G401 (cell line): ENCODE measurements around the gene TMEM132D. TPM values are rescaled to one million over a fixed set of nuclear protein-coding genes. Genes with fewer than 3 reads are reported as not detected.

Source experiments
- DNase-seq: peaks from one replicate; pipeline ENCODE4 v3.0.0-alpha.2; 2015; ENCODE audit warnings: low spot score
- in situ Hi-C: cut with HindIII; loops from 2 replicates; pipeline ENCODE4 v1.10.0; 2016; ENCODE audit warnings: low sequenced_read_pairs, mixed read lengths
- total RNA-seq: library from RNA; depleted of rRNA; stranded (reverse); fragments of >200 nt; shearing (Covaris generic); gene quantifications from 2 replicates; pipeline ENCODE4 v1.2.3, GENCODE V29; 2014

The TMEM132D gene
- total RNA-seq, 1 experiment from 2014 or later: not detected

DNA sequence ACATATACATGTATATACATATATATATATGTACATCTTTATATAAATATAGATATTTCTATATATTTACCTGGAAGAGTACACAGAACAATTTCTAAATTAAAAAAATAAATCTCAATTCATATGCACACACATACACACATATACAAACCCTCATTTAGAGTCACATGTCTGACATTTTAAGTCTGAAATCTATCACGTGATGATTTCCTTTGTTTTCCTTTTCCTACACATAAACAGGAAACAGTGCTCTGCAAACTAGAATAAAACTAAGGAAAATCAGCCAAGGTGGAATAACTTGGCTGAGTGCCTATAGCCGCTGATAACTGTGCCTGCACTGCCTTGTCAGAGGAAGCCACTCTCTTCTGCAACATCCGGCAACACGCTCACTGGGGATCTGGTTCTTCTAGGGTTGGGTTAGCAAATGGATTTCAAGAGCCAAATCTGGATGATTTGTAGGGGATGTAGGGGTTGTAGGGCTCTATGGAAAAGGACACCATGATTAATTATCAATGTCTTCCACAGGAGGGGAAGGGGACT, 480.7 kb downstream of the TMEM132D start:
- in situ Hi-C loops: no loop called here
- DNase-seq: no peak

DNA sequence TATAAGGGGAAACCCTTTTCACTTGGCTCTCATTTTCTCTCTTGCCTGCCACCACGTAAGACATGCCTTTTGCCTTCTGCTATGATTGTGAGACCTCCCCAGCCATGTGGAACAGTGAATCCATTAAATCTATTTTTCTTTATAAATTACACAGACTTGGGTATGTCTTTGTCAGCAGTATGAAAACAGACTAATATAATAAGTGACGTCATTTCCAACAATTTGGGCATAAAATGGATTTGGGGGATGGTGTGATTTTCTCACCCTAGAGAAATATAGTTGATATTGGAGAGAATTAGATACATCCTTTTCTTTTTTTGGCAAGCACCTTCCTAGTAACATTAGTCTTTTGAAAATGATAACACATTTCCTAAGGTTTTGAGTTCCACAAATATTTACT, 490.5 kb downstream of the TMEM132D start:
- DNase-seq: no peak
- in situ Hi-C loops: no loop called here

DNA sequence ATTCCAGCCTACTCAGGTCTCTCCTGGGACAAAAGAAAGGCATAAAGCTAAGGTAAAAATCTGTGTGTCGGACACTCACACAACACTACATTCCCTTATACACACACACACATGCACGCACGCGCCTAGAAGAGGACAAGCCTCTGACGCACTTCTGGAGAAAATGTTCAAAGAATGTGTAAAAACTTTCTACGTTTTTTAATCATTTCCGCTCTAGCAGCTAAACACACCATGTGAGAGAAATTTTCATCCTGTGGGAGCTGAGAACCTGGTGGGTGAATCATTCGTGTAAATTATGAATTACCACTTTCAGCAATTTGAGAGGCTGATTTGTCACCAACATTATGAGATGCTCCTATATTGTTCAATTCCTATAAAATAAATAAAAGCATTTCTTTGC, 494.5 kb downstream of the TMEM132D start:
- in situ Hi-C loops: no loop called here
- DNase-seq: no peak

DNA sequence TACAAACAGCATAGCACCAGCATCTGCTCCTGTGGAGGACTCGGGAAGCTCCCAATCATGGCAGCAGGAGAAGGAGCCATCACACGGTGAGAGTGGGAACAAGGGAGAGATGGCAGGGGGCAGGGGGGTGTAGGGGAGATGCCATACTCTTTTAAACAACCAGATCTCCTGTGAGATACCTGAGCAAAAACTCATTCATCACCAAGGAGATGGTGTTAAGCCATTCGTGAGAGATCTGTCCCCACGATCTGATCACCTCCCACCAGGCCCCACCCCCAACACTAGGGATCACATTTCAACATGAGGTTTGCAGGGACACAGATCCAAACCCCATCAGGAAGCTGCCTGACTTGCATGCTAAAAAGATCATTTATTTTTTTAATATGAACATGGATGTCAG, 499.3 kb downstream of the TMEM132D start:
- in situ Hi-C loops: no loop called here
- DNase-seq: no peak

DNA sequence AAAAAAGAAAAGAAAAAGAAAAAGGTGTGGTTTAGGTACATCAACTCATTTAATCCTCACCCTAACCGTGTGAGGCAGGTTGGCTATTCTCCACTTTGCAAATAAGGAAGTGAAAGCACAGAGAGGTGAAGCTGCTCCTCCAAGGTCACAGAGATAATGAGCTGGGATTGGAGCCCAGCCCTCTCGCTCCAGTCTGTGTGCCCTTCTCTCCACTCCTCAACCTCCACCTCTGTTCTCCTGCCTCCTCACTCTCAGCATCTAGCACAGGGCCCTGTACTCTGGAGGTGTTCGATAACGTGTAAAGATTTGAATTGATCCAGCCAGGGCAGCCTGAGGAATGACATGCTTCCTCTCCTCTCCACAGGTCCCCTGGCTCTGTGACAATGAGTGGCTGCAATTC, 502.3 kb downstream of the TMEM132D start:
- in situ Hi-C loops: no loop called here

DNA sequence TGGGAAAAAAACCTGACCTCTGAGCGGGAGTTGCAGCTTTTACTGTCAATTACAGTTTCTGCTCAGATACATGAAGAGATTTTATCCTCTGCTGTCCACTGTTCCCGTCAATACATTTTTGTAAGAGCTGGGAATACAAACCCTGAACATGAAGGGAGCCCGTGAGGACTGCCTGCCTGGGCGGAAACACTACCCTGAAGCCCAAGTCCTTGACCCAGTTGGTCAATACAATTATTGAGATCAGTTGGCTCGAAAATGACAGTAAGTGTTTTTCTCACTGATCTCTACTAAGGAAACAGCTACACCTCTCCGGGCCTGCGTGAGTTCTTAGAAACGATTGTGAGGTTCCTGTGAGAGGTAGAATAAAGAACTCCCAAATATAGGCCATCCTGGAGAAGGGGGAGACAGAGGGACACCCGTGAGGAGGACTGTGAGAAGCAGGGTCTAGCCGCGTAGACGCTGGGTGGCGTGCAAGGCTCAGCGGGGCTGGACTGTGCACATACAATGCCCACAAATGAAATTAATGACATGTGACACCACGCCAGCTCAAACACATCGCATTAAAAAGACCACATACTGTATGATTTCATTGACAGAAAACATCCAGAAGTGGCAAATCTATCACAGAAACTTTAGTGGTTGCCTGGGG, 509.5 kb downstream of the TMEM132D start:
- in situ Hi-C loops: no loop called here
- DNase-seq: no peak

More for the DNA sequence above, 502.3 kb downstream of the TMEM132D start:
- DNase-seq: no peak

DNA sequence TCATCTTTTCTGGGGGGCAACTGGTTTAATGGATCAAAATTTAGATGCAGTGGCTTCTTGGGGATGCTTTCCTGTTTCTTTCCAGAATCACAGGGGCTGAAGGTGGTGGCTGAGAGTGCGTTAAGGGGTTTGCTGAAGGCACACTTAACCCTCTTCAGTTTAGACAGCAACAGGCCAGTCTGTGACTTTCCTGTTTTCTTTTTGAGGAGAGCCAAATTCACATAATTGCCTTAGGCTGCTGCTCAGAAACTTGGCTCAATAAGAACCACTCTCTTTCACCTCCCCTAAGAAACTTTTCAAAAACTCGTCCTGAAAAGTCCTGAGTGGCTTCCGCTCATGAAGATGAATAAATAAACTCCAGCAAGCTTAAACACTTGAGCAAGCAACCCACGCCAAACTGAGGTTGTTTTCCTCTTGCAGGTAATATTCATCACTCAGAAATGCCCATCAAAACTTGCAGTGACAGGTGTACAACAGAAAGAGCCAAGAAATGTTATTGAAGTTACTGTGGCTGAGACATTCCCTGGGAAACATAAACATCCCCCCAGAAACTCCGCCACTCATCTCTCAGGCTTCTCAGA, 510.4 kb downstream of the TMEM132D start:
- in situ Hi-C loops: no loop called here
- peak; percentile 3 for DNase-seq

DNA sequence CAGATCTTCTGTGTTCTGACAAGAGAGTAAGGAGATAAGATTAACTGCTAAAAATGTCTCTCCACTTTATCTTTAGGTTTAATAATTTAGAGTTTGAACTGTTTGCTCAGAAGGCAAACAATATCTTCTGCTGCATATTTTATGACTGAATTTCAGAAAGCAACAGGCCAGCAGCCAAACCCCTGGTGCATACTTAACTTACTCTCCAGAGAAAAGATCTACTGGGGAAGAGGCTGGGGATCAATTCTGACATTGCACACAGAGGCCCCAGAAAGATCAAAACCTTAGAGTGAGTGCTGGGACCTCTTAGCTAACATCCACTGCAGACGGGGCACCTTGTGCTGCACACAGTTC, 518.2 kb downstream of the TMEM132D start:
- DNase-seq: no peak
- in situ Hi-C loops: no loop called here

DNA sequence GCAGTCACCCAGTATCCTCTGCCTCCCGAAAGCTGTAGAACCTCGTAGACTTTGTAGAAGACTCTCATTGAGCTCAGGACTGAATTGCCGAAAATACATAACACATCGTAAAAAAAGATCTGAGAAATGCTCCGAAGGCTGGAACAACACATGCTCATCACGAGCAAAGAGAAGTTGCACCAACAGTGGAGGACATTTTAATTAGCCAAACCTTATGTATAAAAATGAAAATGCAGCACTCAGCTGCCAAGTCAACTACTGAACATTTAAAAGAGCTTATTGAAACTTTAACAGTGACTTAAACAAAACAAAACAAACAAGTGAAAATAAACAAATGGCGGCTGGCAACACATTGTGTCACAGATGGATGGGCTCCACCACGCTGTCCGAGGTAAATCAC, 519.9 kb downstream of the TMEM132D start:
- in situ Hi-C loops: no loop called here
- DNase-seq: no peak

DNA sequence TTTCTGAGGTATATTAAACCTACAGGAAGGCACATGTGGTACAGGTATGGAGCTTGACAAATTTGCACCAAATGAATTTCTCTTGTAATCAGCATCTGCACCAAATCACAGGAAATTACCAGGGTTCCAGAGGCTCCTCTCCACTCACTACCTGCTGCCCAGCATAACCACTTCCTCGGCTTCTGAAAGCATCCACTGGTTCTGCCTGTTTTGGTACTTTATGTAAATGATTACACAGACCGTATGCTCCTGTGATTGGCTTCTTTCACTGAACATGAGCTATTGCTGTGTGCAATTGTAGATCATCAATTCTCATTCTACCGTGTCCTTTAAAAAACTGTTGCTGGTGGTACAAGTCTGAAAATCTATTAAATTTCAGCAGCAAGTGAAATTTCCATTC, 522.1 kb downstream of the TMEM132D start:
- in situ Hi-C loops: no loop called here
- DNase-seq: no peak

DNA sequence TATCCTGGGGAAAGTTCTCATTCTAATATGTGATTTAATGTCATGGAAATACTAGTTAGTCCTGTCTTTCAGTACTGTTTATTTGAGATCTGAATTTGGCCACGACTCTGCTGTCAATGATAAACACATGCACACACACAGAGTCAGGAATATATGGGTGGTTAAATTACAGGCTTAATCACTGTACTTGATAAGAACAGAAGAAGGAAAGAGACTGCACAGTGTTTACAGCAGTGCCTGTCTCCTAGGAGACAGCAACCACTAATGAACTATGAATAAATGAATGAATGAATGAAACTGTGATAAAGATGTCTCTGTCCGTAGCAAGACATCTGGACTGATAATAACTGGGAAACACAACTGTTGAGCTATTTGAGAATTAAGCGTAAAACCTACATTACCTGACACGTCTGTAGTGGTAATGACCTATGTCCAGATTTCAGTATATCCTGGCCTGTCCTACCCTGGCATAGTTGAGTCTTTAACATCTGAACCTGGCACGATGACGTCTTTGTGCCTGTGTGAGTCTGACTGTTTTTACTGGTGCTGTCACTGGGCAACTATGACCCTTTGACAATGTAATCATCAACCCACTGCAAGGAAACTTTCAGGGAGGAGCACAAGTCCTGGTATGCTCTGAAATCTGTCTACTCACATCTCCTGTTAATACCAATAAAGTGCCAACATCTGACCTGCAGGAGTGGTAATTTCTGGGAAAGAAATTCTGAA, 524.6 kb downstream of the TMEM132D start:
- in situ Hi-C loops: no loop called here
- DNase-seq: no peak

DNA sequence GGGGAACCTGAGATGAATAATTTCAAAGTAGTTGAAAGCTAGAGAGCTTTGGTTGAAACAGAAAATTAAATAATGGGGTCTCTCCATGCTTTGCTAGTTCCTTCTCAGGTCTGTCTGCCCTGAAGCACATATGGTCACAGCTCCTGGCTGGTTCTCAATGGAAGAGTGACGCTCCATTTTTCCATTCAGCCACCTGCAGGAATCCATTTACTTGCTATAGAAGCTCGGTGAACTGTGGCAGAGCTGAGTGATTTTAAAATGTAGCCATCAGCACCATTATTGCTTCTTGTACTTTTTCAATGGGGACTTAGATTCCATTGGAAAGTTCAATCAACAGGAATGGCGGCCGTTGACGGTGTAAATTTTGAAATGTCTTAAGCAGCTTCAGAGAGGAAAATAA, 525.3 kb downstream of the TMEM132D start:
- in situ Hi-C loops: no loop called here
- no peak for DNase-seq

DNA sequence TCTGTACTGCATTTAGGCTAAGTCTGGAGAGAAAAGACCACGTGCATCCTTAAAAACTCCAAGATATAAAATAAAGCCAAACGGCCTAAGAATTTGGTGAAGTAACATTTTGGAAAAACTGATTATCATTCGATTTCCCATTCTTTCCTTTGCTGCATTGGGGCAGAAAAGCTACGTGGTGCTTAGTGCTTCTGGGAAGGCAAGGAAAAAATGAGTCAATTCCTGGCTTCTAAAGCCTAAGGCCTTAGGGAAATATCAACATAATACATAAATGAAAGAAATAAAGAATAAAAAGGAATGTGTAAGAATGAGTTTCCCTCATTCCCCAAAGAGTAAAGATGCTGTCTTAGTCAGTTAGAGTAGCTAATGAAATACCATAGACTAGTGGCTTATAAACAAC, 530.1 kb downstream of the TMEM132D start:
- in situ Hi-C loops: no loop called here

DNA sequence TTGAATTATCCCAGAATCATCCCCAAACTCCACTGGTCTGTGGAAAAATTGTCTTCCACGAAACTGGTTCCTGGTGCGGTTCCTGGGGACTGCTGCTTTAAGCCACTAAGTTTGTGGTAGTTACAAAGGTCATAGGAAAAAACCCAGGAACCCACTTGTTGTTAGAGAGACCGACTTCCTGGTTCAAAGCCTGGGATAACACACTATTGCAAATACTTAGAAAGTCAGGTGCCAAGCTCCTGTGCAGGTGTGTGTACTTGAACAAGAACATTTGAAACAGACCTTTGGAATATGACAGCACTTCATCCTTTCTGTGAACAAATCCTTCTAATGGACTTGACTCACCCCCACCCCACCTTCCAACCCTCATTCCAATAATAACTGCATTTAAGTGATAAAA, 530.9 kb downstream of the TMEM132D start:
- in situ Hi-C loops: no loop called here

More for the DNA sequence above, 530.1 kb downstream of the TMEM132D start:
- no peak for DNase-seq

DNA sequence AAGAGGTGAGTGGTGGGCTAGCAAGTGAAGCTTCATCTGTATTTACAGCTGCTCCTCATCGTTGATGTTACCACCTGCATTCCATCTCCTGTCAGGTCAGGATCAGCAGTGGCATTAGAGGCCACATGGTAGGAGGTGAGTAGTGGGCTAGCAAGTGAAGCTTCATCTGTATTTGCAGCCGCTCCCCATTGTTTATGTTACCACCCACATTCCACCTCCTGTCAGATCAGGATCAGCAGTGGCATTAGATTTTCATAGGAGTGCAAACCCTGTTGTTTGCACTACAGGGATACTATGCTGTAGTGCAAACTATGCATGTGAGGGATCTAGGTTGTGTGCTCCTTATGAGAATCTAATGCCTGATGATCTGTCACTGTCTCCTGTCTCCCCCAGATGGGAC, 531.5 kb downstream of the TMEM132D start:
- in situ Hi-C loops: no loop called here

More for the DNA sequence above, 530.9 kb downstream of the TMEM132D start:
- DNase-seq: no peak

DNA sequence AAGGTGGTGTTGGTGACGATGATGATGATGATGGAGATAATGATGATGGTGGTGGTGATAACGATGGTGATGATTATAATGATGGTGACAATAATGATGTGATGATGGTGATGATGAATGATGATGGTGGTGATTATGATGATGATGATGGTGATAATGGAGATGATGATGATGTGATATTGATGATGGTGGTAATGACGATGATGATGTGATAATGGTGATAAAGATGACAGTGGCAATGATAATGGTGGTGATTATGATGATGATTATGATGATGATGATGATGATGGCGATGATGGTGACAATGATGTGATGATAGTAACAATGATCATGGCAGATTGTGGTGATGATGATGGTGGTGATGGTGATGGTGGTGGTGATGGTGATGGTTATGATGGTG, 532.6 kb downstream of the TMEM132D start:
- in situ Hi-C loops: no loop called here
- DNase-seq: no peak

More for the DNA sequence above, 531.5 kb downstream of the TMEM132D start:
- no peak for DNase-seq

DNA sequence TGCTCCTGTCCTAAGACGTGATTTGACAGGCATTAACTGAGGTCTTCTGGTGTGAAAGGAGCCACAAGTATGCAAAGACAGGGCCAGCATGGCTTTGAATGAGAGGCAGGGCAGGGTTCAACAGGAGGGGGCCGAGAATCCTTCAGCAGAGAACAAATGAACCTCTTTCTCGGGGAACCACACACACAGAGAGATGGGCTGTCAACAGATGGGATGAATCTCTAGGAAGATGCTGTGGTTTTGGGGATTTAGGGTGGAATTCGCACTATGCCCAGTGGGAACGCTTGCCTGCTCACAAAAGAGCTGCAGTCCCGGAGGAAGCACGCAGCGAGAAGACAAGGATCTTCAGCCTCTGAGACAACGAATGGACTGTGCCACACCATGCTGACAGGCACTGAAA, 537.2 kb downstream of the TMEM132D start:
- in situ Hi-C loops: no loop called here

DNA sequence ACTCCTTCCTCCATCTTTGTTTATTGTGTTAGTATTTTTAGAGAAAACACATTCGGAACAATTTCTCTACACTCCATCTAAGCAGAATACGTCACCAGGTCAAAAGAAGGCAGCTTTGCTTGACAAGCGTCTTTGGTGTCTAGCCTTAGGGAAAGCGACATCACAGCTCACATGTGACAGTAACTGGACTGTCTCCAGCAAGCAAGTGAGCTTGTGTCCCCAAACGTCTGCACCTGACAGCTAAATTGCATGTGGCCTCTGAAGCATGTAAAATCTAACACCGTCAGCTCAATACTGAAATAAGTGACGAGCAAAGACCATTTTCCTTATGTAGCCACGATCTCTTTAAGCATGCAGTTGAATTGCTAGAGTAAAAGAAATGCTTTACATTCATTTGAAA, 540.8 kb downstream of the TMEM132D start:
- in situ Hi-C loops: no loop called here
- no peak for DNase-seq

More for the DNA sequence above, 537.2 kb downstream of the TMEM132D start:
- no peak for DNase-seq

DNA sequence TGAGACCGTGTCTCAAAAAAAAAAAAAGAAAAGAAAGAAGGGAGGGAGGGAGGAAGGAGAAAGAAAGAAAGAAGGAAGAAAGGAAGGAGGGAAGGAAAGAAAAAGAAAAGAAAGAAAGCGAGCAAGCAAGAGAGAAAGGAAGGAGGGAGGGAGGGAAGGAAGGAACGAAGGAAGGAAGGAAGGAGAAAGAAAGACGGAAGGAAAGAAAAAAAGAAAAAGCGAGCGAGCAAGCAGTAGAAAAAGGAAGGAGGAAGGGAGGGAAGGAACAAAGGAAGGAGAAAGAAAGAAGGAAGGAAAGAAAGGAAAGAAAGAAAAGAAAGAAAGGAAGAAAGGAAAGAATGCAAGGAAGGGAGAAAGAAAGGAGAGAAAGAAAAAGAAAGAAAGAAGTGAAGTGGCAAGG, 546.6 kb downstream of the TMEM132D start:
- no peak for DNase-seq
- in situ Hi-C loops: no loop called here

DNA sequence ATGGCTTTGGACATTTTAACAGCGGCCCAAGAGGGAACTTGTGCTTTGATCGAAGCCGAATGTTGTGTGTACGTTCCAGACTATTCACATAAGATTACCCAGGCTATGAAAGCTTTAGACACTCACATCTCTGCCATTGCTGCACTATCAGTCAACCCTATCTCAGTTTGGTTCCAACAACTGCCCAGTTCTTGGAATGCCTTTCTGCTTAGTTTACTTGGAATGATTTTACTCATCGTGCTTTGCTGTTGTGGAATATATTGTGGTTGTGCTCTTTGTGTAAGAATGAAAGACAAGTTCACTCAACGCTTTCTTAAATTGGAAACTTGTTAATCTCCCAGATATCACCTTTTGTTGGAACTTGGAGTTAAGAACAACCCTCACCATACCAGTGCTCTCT, 552.3 kb downstream of the TMEM132D start:
- DNase-seq: no peak
- in situ Hi-C loops: no loop called here
